IPS DF 6.9 (cell line): ENCODE data around the gene ANGPTL7.

Experiments
- DNase-seq: peaks from one replicate; pipeline ENCODE4 v3.0.0-alpha.2; 2013; ENCODE audit warnings: low read depth, low spot score
- H3K27ac ChIP-seq: one replicate; pipeline ENCODE4 v1.5.1; 2013; ENCODE audit warnings: low read length, control low read depth
- H3K27me3 ChIP-seq: 2 replicates; pipeline ENCODE4 v1.6.1; 2013; ENCODE audit warnings: mild to moderate bottlenecking, low read length; ENCODE audit not compliant: control insufficient read depth, insufficient read depth
- H3K36me3 ChIP-seq: 2 replicates; pipeline ENCODE4 v1.6.1; 2013; ENCODE audit warnings: low read length; ENCODE audit not compliant: control insufficient read depth, insufficient read depth
- H3K4me1 ChIP-seq: 2 replicates; pipeline ENCODE4 v1.6.1; 2013; ENCODE audit warnings: low read length; ENCODE audit not compliant: control insufficient read depth, insufficient read depth
- H3K4me3 ChIP-seq: 2 replicates; pipeline ENCODE4 v1.5.1; 2013; ENCODE audit warnings: mild to moderate bottlenecking, low read length
- H3K9me3 ChIP-seq: 2 replicates; pipeline ENCODE4 v1.6.1; 2013; ENCODE audit warnings: low read length, inconsistent platforms; ENCODE audit not compliant: control insufficient read depth, insufficient read depth
- WGBS: extraction: QIAGEN DNeasy Blood & Tissue Kit; methylation state at CpG from one replicate; pipeline ENCODE4 v1.1.7; 2013; ENCODE audit warnings: mixed read lengths, missing lambda C conversion rate; ENCODE audit not compliant: insufficient read length, insufficient coverage; 5-methylcytosine and 5-hydroxymethylcytosine counted together

Gene ANGPTL7, protein sequence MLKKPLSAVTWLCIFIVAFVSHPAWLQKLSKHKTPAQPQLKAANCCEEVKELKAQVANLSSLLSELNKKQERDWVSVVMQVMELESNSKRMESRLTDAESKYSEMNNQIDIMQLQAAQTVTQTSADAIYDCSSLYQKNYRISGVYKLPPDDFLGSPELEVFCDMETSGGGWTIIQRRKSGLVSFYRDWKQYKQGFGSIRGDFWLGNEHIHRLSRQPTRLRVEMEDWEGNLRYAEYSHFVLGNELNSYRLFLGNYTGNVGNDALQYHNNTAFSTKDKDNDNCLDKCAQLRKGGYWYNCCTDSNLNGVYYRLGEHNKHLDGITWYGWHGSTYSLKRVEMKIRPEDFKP

DNA sequence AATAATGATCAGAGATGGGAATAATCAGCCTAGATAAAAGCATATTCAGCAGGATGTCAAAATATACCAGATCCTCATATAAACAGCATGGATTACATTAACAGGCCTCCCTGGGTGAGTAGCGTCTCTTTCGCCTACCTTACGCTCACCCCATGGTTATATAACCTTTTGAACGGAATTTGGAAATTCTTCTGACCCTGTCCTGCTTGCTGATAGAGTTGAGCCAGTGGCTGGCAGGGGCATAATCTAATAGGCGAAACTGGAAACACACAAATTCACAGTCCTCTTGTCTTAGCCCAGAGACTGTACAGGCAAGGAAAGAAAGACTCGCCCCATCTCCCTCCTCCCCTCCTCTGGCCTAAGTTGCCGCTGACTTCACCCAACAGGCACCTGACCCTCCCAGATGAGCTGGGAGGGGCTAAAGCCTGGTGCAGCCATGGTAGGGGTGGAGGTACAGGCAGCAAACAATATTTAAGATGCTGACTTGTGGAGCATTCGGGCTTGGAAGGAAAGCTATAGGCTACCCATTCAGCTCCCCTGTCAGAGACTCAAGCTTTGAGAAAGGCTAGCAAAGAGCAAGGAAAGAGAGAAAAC, at the start of gene ANGPTL7:
ANGPTL7 (plus strand) TSS at position 498 of the 594 bp plus-strand sequence. CDS start 225 bp downstream, outside the sequence.
- no peaks in the 10 kb centered on the region for H3K9me3 ChIP-seq
- H3K27me3 ChIP-seq: no peaks in the 10 kb centered on the region
- WGBS: no CpG with 5 or more reads among the region's 8 CpGs
- H3K27ac ChIP-seq: no peak within 1 kb of the TSS
- no peak for DNase-seq
- H3K36me3 ChIP-seq: peaks cover 3% of the 10 kb centered on the region; the same call in 1 of the 2 replicates
- no peak within 1 kb of the TSS for H3K4me3 ChIP-seq
- H3K4me1 ChIP-seq: no peaks in the 10 kb centered on the region

- no CpG with 5 or more reads among the region's 4 CpGs for WGBS
- Histone ChIP-seq H3K4me3 (no peak overlapping the region), H3K36me3 (peaks cover 17% of the 10 kb centered on the region; the same call in 1 of the 2 replicates), H3K27me3 (no peaks in the 10 kb centered on the region), H3K4me1 (no peaks in the 10 kb centered on the region; the same call in 1 of the 2 replicates), H3K9me3 (no peaks in the 10 kb centered on the region), H3K27ac (no peak overlapping the region)
- DNase-seq: no peak
Observed at GRCh38 chr1:11142618-11143391, 46.4 kb upstream of the ANGPTL7 start.

DNA sequence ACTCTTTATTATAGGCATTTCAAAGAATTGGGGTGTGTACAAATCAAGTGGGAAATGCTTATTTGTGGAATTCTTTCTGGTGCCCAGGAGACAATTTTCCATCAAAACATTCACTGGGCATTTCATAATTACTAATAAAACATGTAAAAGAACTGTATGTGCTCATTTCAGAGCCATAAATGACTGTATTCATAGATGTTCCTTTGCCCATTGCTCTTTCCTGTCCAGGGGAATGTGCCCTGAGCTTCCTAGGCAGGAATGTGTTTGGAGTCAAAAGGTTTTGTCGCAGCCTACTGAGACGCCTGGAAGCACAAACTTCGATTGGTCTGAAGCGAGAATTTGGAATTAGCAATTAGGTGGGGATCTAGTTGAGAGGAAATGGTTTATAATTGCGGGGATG, 45.8 kb upstream of the ANGPTL7 start:
- Histone ChIP-seq H3K27ac (no peak overlapping the region), H3K4me3 (no peak overlapping the region), H3K9me3 (no peaks in the 10 kb centered on the region), H3K4me1 (no peaks in the 10 kb centered on the region; the same call in 1 of the 2 replicates), H3K36me3 (peaks cover 12% of the 10 kb centered on the region; the same call in 1 of the 2 replicates), H3K27me3 (no peaks in the 10 kb centered on the region)
- DNase-seq: no peak
- 100% methylated on average over 2 of the region's 5 CpGs for WGBS

GRCh38 chr1:11143907-11144306, 45.2 kb upstream of the ANGPTL7 start:
- H3K4me1 ChIP-seq: no peaks in the 10 kb centered on the region; the same call in 1 of the 2 replicates
- no peak overlapping the region for H3K27ac ChIP-seq
- peaks cover 9% of the 10 kb centered on the region; the same call in 1 of the 2 replicates for H3K36me3 ChIP-seq
- H3K9me3 ChIP-seq: no peaks in the 10 kb centered on the region
- H3K4me3 ChIP-seq: no peak overlapping the region
- no peaks in the 10 kb centered on the region for H3K27me3 ChIP-seq
- DNase-seq: no peak
- no CpG with 5 or more reads among the region's 2 CpGs for WGBS

- DNase-seq: no peak
- no peak overlapping the region for H3K4me3 ChIP-seq
- H3K27ac ChIP-seq: no peak overlapping the region
- H3K36me3 ChIP-seq: peaks cover 6% of the 10 kb centered on the region; the same call in 1 of the 2 replicates
- H3K9me3 ChIP-seq: no peaks in the 10 kb centered on the region
- H3K27me3 ChIP-seq: no peaks in the 10 kb centered on the region
- no peaks in the 10 kb centered on the region; the same call in 1 of the 2 replicates for H3K4me1 ChIP-seq
- WGBS: no CpG with 5 or more reads among the region's 12 CpGs
Observed at GRCh38 chr1:11144570-11145256, 44.4 kb upstream of the ANGPTL7 start.

DNA sequence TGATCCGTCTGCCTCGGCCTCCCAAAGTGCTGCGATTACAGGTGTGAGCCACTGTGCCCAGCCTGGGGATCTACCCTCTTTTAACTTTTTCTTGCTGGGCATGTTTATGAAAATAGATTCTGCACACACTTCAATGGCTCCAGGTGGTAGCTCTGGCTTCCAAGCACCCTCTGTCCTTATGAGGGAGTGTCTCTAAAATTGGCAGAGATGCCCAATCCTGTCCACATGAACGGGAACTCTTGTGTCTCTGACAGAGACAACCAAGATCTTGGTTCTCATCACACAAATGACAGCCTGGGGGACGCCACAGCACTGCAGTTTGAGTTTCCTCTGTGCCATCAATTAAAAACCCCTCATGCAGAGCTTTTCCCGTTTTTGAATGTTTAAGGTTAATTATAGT, 43.4 kb upstream of the ANGPTL7 start:
- no peaks in the 10 kb centered on the region for H3K27me3 ChIP-seq
- no peak overlapping the region for H3K27ac ChIP-seq
- no peaks in the 10 kb centered on the region; the same call in 1 of the 2 replicates for H3K4me1 ChIP-seq
- H3K9me3 ChIP-seq: no peaks in the 10 kb centered on the region
- no CpG with 5 or more reads among the region's 6 CpGs for WGBS
- no peak for DNase-seq
- H3K36me3 ChIP-seq: peaks cover 7% of the 10 kb centered on the region; the same call in 1 of the 2 replicates
- H3K4me3 ChIP-seq: no peak overlapping the region

DNA sequence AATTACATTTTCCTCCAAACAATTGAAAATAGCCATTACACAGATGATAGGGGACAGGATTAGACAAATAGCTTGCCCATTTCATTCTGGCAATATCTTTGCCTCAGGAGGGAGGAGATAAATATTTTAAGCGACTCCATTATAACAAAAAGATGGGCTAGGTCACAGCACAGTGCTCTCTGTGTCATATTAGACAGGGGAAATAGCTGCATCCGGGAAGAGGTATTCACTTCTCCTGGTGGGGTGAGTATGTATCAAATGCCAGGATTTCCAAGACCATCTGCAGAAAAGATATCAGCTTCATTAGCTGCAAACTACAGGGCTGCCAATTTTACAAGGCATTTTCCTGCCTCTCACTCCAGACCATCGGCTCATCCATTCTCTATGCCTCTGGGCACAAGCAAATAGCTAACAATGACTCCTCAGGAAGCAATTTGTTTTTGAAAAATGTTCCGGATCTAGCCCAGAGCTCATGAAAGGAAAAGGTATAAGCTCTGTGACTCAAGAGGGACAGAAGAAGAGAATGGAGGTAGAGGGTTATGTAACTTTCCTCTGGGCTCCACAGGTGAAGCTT, 41.9 kb upstream of the ANGPTL7 start:
- Histone ChIP-seq H3K36me3 (peaks cover 7% of the 10 kb centered on the region; the same call in 1 of the 2 replicates), H3K27me3 (no peaks in the 10 kb centered on the region), H3K9me3 (no peaks in the 10 kb centered on the region), H3K4me1 (no peaks in the 10 kb centered on the region; the same call in 1 of the 2 replicates), H3K27ac (no peak overlapping the region), H3K4me3 (no peak overlapping the region)
- WGBS: no CpG with 5 or more reads among the region's 4 CpGs
- no peak for DNase-seq

- no peak for DNase-seq
- WGBS: no CpG with 5 or more reads among the region's 3 CpGs
- H3K4me3 ChIP-seq: no peak overlapping the region
Observed at GRCh38 chr1:11150326-11150725, 38.8 kb upstream of the ANGPTL7 start.

DNA sequence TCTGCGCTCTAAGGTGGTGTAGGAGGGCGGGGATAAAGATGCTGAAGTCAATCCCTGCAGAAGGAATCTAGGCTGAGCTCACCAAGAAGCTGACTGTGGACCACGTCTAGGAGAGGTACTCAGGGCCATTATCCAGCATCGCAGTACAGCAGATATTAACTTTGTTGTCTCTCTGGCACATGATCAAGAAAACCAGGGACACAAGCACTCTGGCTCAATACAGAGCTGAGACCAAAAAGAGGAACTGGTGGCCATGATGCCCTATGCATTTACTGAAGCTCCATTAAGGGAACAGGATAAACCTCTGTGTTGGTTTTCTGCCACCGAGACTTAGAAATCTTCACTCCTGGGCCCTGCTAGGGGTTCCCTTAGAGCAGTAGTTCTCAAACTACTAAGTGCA, 38.0 kb upstream of the ANGPTL7 start:
- Histone ChIP-seq H3K27me3 (no peaks in the 10 kb centered on the region), H3K36me3 (peaks cover 7% of the 10 kb centered on the region; the same call in 1 of the 2 replicates), H3K4me3 (no peak overlapping the region), H3K4me1 (peaks cover 2% of the 10 kb centered on the region), H3K27ac (no peak overlapping the region), H3K9me3 (no peaks in the 10 kb centered on the region)
- no peak for DNase-seq
- no CpG with 5 or more reads among the region's 5 CpGs for WGBS

More at GRCh38 chr1:11150326-11150725, 38.8 kb upstream of the ANGPTL7 start:
- Histone ChIP-seq H3K36me3 (peaks cover 7% of the 10 kb centered on the region; the same call in 1 of the 2 replicates), H3K9me3 (no peaks in the 10 kb centered on the region), H3K27me3 (no peaks in the 10 kb centered on the region), H3K4me1 (peaks cover 2% of the 10 kb centered on the region), H3K27ac (no peak overlapping the region)
